OCI-LY7 (cell line): Measurements from ENCODE around the gene SMIM10L1. TPM values are rescaled to one million over a fixed set of nuclear protein-coding genes. Genes with fewer than 3 reads are reported as not detected.

Source experiments
- BruUV-seq: library from RNA; stranded (reverse); fragments of 400-500 nt; replicated peaks from 2 replicates; lab custom pipeline; 2021; lab: Mats Ljungman, UMichigan
- CTCF ChIA-PET: fragments of 300-600 bp; sonication (Branson Sonifier 250); formaldehyde crosslinking; loops from one replicate; lab custom pipeline; 2022; ENCODE audit warnings: antibody characterized with exemption; ENCODE audit not compliant: unreplicated experiment; lab: Charles Lee
- POLR2A ChIA-PET: fragments of 300-600 bp; sonication (Branson Sonifier 250); formaldehyde crosslinking; loops from one replicate; lab custom pipeline; 2022; ENCODE audit warnings: antibody characterized with exemption; lab: Charles Lee
- DNase-seq: peaks from one replicate; pipeline ENCODE4 v3.0.0-alpha.2; 2015; ENCODE audit warnings: low spot score
- H2AFZ ChIP-seq: fragments of 200-600 bp; sonication (generic), shearing (Covaris generic); 2 replicates; pipeline ENCODE4 v1.6.1; 2014; ENCODE audit warnings: mild to moderate bottlenecking, antibody characterized with exemption, low read length, moderate library complexity
- H3K27ac ChIP-seq: fragments of 200-600 bp; sonication (generic); 2 replicates; pipeline ENCODE4 v1.5.1; 2014; ENCODE audit warnings: mixed run types, low read depth, mild to moderate bottlenecking, moderate library complexity, low read length, inconsistent platforms; ENCODE audit not compliant: poor library complexity, severe bottlenecking
- H3K36me3 ChIP-seq: fragments of 200-600 bp; sonication (generic); 2 replicates; pipeline ENCODE4 v1.6.1; 2014; ENCODE audit warnings: mild to moderate bottlenecking, antibody characterized with exemption, low read length, moderate library complexity, mixed read lengths; ENCODE audit not compliant: insufficient read depth
- H3K4me1 ChIP-seq: fragments of 200-600 bp; sonication (generic); 2 replicates; pipeline ENCODE4 v1.5.1; 2014; ENCODE audit warnings: mild to moderate bottlenecking, low read length; ENCODE audit not compliant: insufficient read depth, poor library complexity, severe bottlenecking
- H3K4me2 ChIP-seq: fragments of 200-600 bp; sonication (generic); 2 replicates; pipeline ENCODE4 v1.6.1; 2014; ENCODE audit warnings: mild to moderate bottlenecking, low read length
- H3K4me3 ChIP-seq: fragments of 200-600 bp; sonication (generic); 2 replicates; pipeline ENCODE4 v1.5.1; 2014; ENCODE audit warnings: mild to moderate bottlenecking, low read depth, low read length; ENCODE audit not compliant: poor library complexity, severe bottlenecking
- H3K79me2 ChIP-seq: fragments of 200-600 bp; sonication (generic); 2 replicates; pipeline ENCODE4 v1.6.1; 2016; ENCODE audit warnings: low read depth, mild to moderate bottlenecking, low read length, moderate library complexity, mixed read lengths; ENCODE audit not compliant: insufficient read depth
- H3K9me2 ChIP-seq: fragments of 200-600 bp; sonication (generic); 2 replicates; pipeline ENCODE4 v1.6.1; 2016; ENCODE audit warnings: mild to moderate bottlenecking, low read length, mixed read lengths; ENCODE audit not compliant: insufficient read depth
- H3K9me3 ChIP-seq: fragments of 200-600 bp; sonication (generic); 2 replicates; pipeline ENCODE4 v1.6.1; 2014; ENCODE audit warnings: mild to moderate bottlenecking, mixed run types, low read length, mixed read lengths
- H4K20me1 ChIP-seq: fragments of 200-600 bp; sonication (generic); 2 replicates; pipeline ENCODE4 v1.6.1; 2014; ENCODE audit warnings: mild to moderate bottlenecking, antibody characterized with exemption, low read length, moderate library complexity, mixed read lengths; ENCODE audit not compliant: insufficient read depth
- EZH2phosphoT487 ChIP-seq: fragments of 200-600 bp; sonication (generic); IDR thresholded peaks from 2 replicates; pipeline ENCODE4 v1.6.1; 2018; ENCODE audit warnings: low read depth, borderline replicate concordance, mild to moderate bottlenecking, mixed run types, antibody characterized with exemption, low read length, moderate library complexity, mixed read lengths
- intact Hi-C: fragments of 100-400 bp; cut with micrococcal nuclease; formaldehyde crosslinking; loops from one replicate; pipeline ENCODE4 v1.10.0; 2022; ENCODE audit not compliant: unreplicated experiment
- total RNA-seq, 2 experiments: library from RNA; depleted of rRNA in 1 of 2; stranded (reverse); fragments of >200 nt in 1 of 2; shearing (Covaris generic) in 1 of 2; gene quantifications; 2 replicates each; pipeline ENCODE4 v1.2.3, GENCODE V29; 2014 to 2022
- TF ChIP-seq, protein P1 (sequence below): fragments of 200-600 bp; sonication (generic); conservative IDR thresholded peaks from 2 replicates; pipeline ENCODE4 v1.5.1; 2014; ENCODE audit warnings: mild to moderate bottlenecking, antibody characterized with exemption, low read length, moderate library complexity, mixed read lengths

SMIM10L1 gene
- total RNA-seq, 2 experiments from 2014 or later, result 5.8 to 6.9 TPM

GRCh38 chr12:11130999-11131398 lies 40.0 kb upstream of the SMIM10L1 start:
- no TSS peak for BruUV-seq
- Histone ChIP-seq H3K27ac (no peak overlapping the region), H2AFZ (no peak overlapping the region), H3K4me1 (no peaks in the 10 kb centered on the region), H3K79me2 (no peaks in the 10 kb centered on the region; the same call in 1 of the 2 replicates), H3K9me3 (0 out of 2 replicates have a peak, but pooled peaks cover 7% of the 10 kb centered on the region), H3K36me3 (no peaks in the 10 kb centered on the region), H3K4me2 (no peak overlapping the region), H4K20me1 (no peaks in the 10 kb centered on the region), H3K9me2 (no peaks in the 10 kb centered on the region), H3K4me3 (no peak overlapping the region)
- ChIA-PET POLR2A (no interaction called here), CTCF (no interaction called here)
- no peak for DNase-seq
- intact Hi-C loops, result no loop called here
- no peak for TF ChIP-seq EZH2phosphoT487
- TF ChIP-seq, protein P1, sequence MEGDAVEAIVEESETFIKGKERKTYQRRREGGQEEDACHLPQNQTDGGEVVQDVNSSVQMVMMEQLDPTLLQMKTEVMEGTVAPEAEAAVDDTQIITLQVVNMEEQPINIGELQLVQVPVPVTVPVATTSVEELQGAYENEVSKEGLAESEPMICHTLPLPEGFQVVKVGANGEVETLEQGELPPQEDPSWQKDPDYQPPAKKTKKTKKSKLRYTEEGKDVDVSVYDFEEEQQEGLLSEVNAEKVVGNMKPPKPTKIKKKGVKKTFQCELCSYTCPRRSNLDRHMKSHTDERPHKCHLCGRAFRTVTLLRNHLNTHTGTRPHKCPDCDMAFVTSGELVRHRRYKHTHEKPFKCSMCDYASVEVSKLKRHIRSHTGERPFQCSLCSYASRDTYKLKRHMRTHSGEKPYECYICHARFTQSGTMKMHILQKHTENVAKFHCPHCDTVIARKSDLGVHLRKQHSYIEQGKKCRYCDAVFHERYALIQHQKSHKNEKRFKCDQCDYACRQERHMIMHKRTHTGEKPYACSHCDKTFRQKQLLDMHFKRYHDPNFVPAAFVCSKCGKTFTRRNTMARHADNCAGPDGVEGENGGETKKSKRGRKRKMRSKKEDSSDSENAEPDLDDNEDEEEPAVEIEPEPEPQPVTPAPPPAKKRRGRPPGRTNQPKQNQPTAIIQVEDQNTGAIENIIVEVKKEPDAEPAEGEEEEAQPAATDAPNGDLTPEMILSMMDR, result no peak

- no peak overlapping the region for H3K4me3 ChIP-seq
- no peaks in the 10 kb centered on the region for H3K36me3 ChIP-seq
- H4K20me1 ChIP-seq, result no peaks in the 10 kb centered on the region
- no TSS peak for BruUV-seq
- no peak for DNase-seq
- no peak overlapping the region for H2AFZ ChIP-seq
- H3K79me2 ChIP-seq, result peaks cover 10% of the 10 kb centered on the region; the same call in 1 of the 2 replicates
- CTCF ChIA-PET, result no interaction called here
- POLR2A ChIA-PET, result no interaction called here
- H3K9me2 ChIP-seq, result no peaks in the 10 kb centered on the region
- H3K27ac ChIP-seq, result no peak overlapping the region
- TF ChIP-seq, protein P1, result no peak
- TF ChIP-seq EZH2phosphoT487, result no peak
- intact Hi-C loops, result no loop called here
- H3K4me1 ChIP-seq, result no peaks in the 10 kb centered on the region
- no peaks in the 10 kb centered on the region for H3K9me3 ChIP-seq
- H3K4me2 ChIP-seq, result no peak overlapping the region
Measured at GRCh38 chr12:11133162-11133561, 37.8 kb upstream of the SMIM10L1 start.

GRCh38 chr12:11133816-11134215 lies 37.2 kb upstream of the SMIM10L1 start:
- TF ChIP-seq, protein P1, result no peak
- TF ChIP-seq EZH2phosphoT487, result no peak
- no peaks in the 10 kb centered on the region for H3K9me2 ChIP-seq
- no peak overlapping the region for H3K27ac ChIP-seq
- no peak overlapping the region for H3K4me3 ChIP-seq
- no peaks in the 10 kb centered on the region for H4K20me1 ChIP-seq
- BruUV-seq, result no TSS peak
- no peak overlapping the region for H3K4me2 ChIP-seq
- H3K4me1 ChIP-seq, result no peaks in the 10 kb centered on the region
- ChIA-PET POLR2A (no interaction called here), CTCF (no interaction called here)
- H3K9me3 ChIP-seq, result no peaks in the 10 kb centered on the region
- no peak overlapping the region for H2AFZ ChIP-seq
- peaks cover 10% of the 10 kb centered on the region; the same call in 1 of the 2 replicates for H3K79me2 ChIP-seq
- DNase-seq, result no peak
- H3K36me3 ChIP-seq, result no peaks in the 10 kb centered on the region
- intact Hi-C loops, result no loop called here
